Mononuclear cell (primary cell): ENCODE measurements around the gene DPY19L1. TPM values are rescaled to one million over a fixed set of nuclear protein-coding genes. Genes with fewer than 3 reads are reported as not detected.
"Not testable (repeated sequence)": the region's sequence is repeated elsewhere in the genome, so short reads cannot be mapped to it uniquely, and the experiment has no call there.

Experiments
- H3K27me3 ChIP-seq: 2 replicates; pipeline ENCODE4 v1.6.0; 2011; ENCODE audit warnings: low read length, control low read depth; ENCODE audit not compliant: insufficient read depth
- H3K4me1 ChIP-seq: 2 replicates; pipeline ENCODE4 v1.5.1; 2011; ENCODE audit warnings: mild to moderate bottlenecking, low read length, control low read depth; ENCODE audit not compliant: insufficient read depth
- H3K4me3 ChIP-seq: 2 replicates; pipeline ENCODE4 v1.5.1; 2011; ENCODE audit warnings: mild to moderate bottlenecking, low read length, moderate library complexity
- H3K9me3 ChIP-seq: 2 replicates; pipeline ENCODE4 v1.5.1; 2011; ENCODE audit warnings: low read depth, mild to moderate bottlenecking, control low read depth, low read length
- total RNA-seq: library from RNA; depleted of rRNA; stranded (reverse); fragments of >200 nt; gene quantifications from one replicate; pipeline ENCODE4 v1.2.3, GENCODE V29; 2012

Gene DPY19L1
- 9.9 TPM for total RNA-seq

DNA sequence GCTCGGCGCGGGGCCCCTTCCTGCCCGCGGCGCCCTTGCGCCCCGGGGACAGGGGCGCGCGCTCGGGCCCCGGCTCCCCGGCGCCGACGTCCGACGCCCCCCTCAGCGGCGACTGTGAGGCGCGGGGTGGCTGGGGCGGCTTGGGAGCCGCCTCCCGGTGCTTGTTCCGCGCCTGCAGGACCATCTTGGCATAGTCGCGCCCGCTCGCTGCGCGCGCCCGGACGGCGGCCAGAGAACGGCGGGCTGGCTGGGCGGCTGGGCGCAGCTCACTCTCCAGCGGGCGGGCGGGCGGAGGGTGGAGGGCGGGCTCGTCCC, at the start of gene DPY19L1:
Gene DPY19L1, minus strand, starts transcription at position 275 of the 315 bp plus-strand sequence. Its CDS starts 91 bp downstream, at position 184.
- no peaks in the 10 kb centered on the region for H3K27me3 ChIP-seq
- H3K4me3 ChIP-seq = peak within 1 kb of the TSS; percentile 62
- H3K9me3 ChIP-seq = no peaks in the 10 kb centered on the region

DNA sequence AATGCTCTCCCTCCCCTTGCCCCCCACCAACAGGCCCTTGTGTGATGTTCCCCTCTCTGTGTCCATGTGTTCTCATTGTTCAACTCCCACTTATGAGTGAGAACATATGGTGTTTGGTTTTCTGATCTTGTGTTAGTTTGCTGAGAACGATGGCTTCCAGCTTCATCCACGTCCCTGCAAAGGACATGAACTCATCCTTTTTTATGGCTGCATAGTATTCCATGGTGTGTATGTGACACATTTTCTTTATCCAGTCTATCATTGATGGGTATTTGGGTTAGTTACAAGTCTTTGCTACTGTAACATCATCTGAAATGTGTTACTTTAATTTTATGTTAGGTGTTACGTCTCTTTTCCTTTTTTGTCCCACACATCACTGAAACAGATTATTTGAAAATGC, 42.2 kb upstream of the DPY19L1 start:
- H3K27me3 ChIP-seq, H3K4me3 ChIP-seq, H3K4me1 ChIP-seq, H3K9me3 ChIP-seq: not testable (repeated sequence)

More for the DNA sequence above, at the start of gene DPY19L1:
- peaks cover 23% of the 10 kb centered on the region for H3K4me1 ChIP-seq

GRCh38 chr7:35074008-35074407, 36.7 kb upstream of the DPY19L1 start:
- not testable (repeated sequence) for H3K4me3 ChIP-seq, H3K9me3 ChIP-seq, H3K27me3 ChIP-seq, H3K4me1 ChIP-seq

DNA sequence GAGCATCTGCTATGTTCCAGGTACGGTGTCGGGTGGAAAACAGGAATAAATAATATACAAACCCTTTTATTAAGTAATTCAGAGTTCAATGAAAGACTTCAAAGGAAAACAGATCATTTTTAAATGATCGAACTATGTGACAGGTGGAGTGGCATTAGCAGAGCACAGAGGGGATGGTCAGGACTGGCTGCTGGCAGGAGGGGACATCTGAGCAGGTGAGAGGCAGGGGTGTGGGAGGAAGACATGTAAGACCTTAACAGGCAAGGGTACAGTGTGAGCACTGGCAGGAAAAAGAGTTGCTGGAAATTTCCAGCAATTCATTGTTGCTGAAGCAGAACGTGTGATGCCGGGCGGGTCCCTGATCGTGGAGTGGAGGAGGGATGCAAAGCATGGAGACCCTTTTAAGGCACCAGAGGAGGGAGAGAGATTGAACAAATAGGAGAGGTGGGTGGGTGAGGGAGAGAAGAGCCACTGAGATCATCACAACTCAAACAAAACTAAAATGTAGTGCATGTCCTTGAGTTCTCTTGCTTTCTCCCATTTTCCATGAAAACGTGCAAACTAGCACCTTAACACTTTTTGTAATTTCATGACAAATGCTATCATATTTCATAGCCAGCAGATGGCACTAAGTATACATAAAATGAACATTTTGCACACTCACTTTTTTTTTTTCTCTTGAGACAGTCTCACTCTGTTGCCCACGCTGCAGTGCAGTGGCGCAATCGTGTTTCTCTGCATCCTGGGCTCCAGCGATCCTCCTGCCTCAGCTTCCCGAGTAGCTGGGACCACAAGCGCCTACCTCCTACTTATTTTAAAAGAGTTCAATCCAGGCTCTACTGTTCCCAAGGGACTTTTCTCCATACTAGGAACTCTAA, 35.9 kb upstream of the DPY19L1 start:
- H3K4me1 ChIP-seq, H3K27me3 ChIP-seq, H3K9me3 ChIP-seq, H3K4me3 ChIP-seq: not testable (repeated sequence)

GRCh38 chr7:35069084-35069483, 31.8 kb upstream of the DPY19L1 start:
- H3K4me3 ChIP-seq, H3K4me1 ChIP-seq, H3K27me3 ChIP-seq, H3K9me3 ChIP-seq: not testable (repeated sequence)

DNA sequence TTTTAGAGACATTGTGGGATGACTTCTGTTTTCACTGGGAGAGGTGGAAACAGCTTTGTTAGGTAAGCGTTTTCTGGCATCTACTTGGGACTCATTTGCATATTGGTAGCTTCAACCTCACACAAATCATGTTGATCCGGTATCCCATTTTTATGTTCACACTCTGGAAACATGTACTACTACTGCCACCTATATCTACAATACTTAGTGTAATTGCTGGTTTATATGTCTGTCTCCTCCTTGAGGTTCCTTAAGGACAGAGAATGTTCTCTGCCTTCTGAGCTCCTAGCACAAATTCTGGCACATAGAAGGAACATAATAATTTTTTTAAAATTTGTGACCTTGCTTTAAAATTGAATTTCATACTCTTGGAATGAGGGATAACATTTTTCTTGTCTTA, 28.1 kb upstream of the DPY19L1 start:
- H3K4me3 ChIP-seq, H3K27me3 ChIP-seq, H3K4me1 ChIP-seq, H3K9me3 ChIP-seq: not testable (repeated sequence)

- H3K4me3 ChIP-seq, H3K9me3 ChIP-seq, H3K27me3 ChIP-seq, H3K4me1 ChIP-seq: not testable (repeated sequence)
Observed at GRCh38 chr7:35058571-35058970, 21.3 kb upstream of the DPY19L1 start.

DNA sequence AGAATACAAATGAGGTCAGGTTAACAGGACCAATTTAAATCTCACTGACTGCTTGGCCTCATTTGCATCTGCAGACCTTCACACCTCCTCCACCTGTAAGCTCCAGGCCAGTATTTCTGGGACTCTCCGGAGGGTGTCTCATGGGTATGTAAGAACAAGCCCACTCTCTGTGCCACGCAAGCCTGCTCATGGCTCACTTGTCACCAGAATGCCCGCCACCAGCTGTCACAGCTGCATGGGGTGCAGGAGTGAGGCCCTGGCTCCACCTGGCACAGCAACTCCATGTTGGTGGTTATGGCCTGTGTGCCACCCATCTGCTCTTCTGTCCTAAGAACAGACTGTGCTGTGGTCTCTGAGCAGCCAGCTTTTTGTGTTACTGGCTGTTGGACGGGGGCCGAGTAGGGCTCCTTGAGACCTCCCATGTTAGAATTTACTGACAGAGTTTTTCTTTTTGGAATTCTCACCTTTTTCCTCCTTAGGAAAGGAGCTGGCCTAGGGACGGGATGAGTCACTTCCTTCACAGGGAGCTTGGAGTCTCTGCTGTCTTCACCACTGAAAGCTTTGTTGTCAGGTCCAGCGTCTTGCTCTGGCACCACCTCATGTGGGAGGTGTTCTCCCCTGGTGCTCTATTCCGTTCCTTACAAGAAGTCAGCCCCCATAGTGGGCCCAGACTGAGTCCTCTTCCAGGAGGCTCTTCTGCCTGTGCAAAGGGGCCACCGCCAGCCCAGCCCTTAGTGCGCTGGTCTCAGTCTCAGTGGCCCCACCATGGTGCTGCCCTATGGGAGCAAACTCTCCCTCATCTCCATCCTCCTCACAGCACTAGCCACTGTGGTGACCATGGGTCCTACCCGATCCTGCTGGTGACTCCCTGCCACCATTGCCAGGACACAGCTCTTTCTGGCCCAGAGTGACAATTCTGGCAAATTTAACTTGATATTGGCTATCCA, 20.5 kb upstream of the DPY19L1 start:
- not testable (repeated sequence) for H3K27me3 ChIP-seq, H3K4me1 ChIP-seq, H3K9me3 ChIP-seq, H3K4me3 ChIP-seq

DNA sequence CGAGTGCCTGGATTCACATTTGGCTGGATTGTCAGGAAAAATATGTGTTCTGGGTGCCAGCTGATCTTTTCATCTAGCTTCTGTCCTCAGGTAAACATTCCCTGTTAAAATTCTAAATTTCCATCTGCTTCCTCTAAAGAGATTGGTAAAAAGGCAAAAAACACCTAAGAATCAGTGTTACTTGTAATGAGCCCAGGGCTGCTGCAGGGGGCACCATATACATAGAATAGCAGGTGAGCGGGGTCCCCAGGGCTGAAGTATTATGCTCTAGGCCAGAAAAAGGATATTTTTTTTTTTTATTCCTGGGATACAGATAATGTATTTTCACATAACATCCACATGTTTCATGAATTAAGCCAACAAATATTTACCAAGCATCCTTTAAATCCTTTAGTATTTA, 18.4 kb upstream of the DPY19L1 start:
- not testable (repeated sequence) for H3K9me3 ChIP-seq, H3K4me1 ChIP-seq, H3K4me3 ChIP-seq, H3K27me3 ChIP-seq

GRCh38 chr7:35053488-35054175, 16.3 kb upstream of the DPY19L1 start:
- not testable (repeated sequence) for H3K9me3 ChIP-seq, H3K4me3 ChIP-seq, H3K27me3 ChIP-seq, H3K4me1 ChIP-seq

GRCh38 chr7:35048390-35048789, 11.1 kb upstream of the DPY19L1 start:
- not testable (repeated sequence) for H3K4me3 ChIP-seq, H3K9me3 ChIP-seq, H3K4me1 ChIP-seq, H3K27me3 ChIP-seq

DNA sequence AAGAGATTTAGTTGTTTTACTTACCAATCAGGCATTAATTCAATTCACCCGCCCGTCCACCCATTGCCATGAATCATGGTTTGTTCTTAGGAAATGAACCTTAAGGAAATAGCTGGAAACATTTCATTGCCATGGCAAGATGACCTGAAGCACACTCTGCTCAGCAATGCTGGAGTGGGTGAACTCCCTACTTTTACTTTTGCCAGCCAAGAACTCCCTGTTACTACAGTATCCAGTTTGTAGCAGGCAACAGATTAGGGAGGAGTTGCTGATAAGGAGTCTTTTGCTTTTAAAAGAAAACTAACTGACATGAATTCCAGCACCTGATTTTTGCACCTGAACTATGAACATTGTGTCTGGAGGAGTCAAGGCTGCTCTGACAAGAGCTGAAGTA, 10.6 kb upstream of the DPY19L1 start:
- H3K4me1 ChIP-seq, H3K27me3 ChIP-seq, H3K4me3 ChIP-seq, H3K9me3 ChIP-seq: not testable (repeated sequence)

GRCh38 chr7:35047263-35047911, 10.1 kb upstream of the DPY19L1 start:
- not testable (repeated sequence) for H3K27me3 ChIP-seq, H3K9me3 ChIP-seq, H3K4me1 ChIP-seq, H3K4me3 ChIP-seq

GRCh38 chr7:35043301-35043700, 6.0 kb upstream of the DPY19L1 start:
- H3K4me1 ChIP-seq, H3K9me3 ChIP-seq, H3K4me3 ChIP-seq, H3K27me3 ChIP-seq: not testable (repeated sequence)

GRCh38 chr7:35040906-35041305, 3.6 kb upstream of the DPY19L1 start:
- H3K27me3 ChIP-seq = no peaks in the 10 kb centered on the region
- H3K9me3 ChIP-seq = no peaks in the 10 kb centered on the region
- peaks cover 12% of the 10 kb centered on the region for H3K4me1 ChIP-seq
- H3K4me3 ChIP-seq = no peak overlapping the region
